Ectodermal cell (in vitro differentiated cells): Measurements from ENCODE around the gene SVIL.

Experiments
- H3K27ac ChIP-seq: 2 replicates; pipeline ENCODE4 v1.7.0; 2013; ENCODE audit warnings: mild to moderate bottlenecking, low read depth, low read length; ENCODE audit not compliant: insufficient read depth, poor library complexity, severe bottlenecking
- H3K27me3 ChIP-seq: 2 replicates; pipeline ENCODE4 v1.7.0; 2013; ENCODE audit warnings: mild to moderate bottlenecking, low read length; ENCODE audit not compliant: insufficient read depth, control insufficient read depth, poor library complexity, severe bottlenecking
- H3K36me3 ChIP-seq: one replicate; pipeline ENCODE4 v1.7.0; 2013; ENCODE audit warnings: low read length; ENCODE audit not compliant: control insufficient read depth, insufficient read depth
- H3K4me1 ChIP-seq: one replicate; pipeline ENCODE4 v1.7.0; 2013; ENCODE audit warnings: low read length; ENCODE audit not compliant: control insufficient read depth, insufficient read depth
- H3K4me3 ChIP-seq: 2 replicates; pipeline ENCODE4 v1.7.0; 2013; ENCODE audit warnings: low read depth, low read length, control low read depth; ENCODE audit not compliant: insufficient read depth
- H3K9me3 ChIP-seq: 2 replicates; pipeline ENCODE4 v1.7.0; 2013; ENCODE audit warnings: mild to moderate bottlenecking, low read length, moderate library complexity; ENCODE audit not compliant: control insufficient read depth
- WGBS, 2 experiments: methylation state at CpG; one replicate each; pipeline ENCODE4 v1.1.7; 2013; ENCODE audit warnings: missing lambda C conversion rate in 2 of 2; 5-methylcytosine and 5-hydroxymethylcytosine counted together

The SVIL gene

DNA sequence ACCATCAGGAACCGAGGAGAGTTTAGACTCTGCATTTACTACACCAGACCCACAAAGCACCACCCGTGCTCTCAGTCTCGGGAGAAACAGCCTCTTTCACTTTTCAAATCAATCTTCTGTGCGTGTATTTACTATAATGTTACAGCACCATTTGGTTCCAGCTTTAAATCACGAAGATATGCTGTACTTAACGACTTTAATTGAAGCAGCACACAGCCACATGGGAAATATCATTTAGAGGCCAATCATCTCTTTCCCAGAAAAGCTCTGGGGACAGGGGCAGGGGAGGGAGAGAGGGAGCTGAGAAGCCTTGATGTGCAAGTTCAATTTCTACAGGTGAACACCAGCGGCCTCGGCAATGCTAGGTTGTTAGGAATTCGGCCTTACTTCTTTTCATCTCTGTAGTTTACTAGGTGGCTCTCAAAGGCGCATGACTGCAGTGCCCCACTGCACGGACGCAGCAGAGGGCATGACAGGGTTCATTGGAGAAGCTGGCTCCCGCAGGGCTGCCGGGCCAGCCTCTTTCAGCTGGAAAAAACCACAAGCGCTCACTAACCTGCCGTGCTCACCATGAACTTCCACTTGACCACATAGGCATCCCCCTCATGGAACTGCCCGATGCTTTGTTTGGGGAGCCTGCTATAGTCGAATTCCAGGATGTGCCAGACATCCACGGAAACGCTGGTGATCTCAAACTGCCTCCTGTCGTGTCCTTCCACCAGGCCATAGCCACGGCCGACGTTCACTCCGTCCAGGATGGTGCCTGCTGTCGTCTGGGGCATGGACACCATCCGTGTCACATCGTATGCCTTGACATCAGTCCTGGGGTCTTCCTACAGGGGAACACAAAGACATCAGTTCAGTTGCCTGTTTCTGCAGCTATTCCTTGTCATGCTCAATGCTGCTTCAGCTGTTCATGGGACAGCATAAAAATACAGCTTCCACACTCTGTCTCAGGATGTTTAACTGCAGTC is 154.5 kb downstream of the SVIL start:
- H3K36me3 ChIP-seq, result peaks cover 9% of the 10 kb centered on the region
- H3K27ac ChIP-seq, result no peak overlapping the region
- WGBS, 2 experiments, result 90 to 91% methylated on average over 28 of the region's 28 CpGs
- H3K4me1 ChIP-seq, result peaks cover 4% of the 10 kb centered on the region
- no peak overlapping the region for H3K4me3 ChIP-seq
- H3K27me3 ChIP-seq, result no peaks in the 10 kb centered on the region
- H3K9me3 ChIP-seq, result no peaks in the 10 kb centered on the region

DNA sequence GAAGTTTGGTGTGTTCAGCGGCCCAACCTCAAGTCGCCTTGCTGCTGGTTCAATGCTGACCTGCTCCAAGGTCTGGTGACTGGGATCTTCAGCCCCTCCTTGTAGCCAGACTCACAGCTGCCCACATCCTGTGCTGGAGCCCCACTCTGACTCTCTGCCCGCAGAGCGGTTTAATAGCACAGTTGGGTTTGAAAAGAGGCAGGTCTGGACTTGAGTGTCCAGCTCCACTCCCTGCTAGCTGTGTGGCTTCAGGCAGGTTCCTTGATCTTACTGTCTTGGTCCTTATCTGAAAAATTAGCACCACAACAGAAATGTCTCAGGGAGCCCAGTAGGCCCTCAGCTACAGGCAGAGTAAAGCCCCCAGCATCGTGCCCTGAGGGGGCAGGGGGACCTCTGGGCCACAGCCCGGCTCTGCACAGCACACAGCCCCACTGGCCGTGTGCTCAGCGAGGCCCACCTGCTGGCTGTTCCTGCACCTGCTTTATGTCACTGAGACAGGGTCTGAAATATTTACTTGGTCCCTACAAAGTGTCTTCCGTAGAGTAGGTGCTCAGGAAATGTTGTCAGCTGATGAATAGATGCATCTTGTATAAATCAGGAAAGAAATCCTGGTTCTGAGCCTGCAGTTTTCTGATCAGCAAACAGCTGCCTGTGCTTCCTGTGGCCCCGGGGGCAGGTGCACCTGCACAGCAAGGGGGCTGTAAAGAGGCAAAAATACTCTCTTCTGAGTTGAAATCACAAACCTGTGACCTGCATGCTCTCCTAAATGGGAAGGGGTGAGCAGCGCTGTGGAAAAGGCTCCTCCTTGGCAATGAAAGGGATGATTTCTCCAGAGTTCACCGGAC is 155.5 kb downstream of the SVIL start:
- Histone ChIP-seq H3K36me3 (peaks cover 9% of the 10 kb centered on the region), H3K4me1 (peaks cover 4% of the 10 kb centered on the region), H3K4me3 (no peak overlapping the region), H3K9me3 (no peaks in the 10 kb centered on the region), H3K27me3 (no peaks in the 10 kb centered on the region), H3K27ac (no peak overlapping the region)
- WGBS, 2 experiments, result 89 to 91% methylated on average over 12 of the region's 12 CpGs

DNA sequence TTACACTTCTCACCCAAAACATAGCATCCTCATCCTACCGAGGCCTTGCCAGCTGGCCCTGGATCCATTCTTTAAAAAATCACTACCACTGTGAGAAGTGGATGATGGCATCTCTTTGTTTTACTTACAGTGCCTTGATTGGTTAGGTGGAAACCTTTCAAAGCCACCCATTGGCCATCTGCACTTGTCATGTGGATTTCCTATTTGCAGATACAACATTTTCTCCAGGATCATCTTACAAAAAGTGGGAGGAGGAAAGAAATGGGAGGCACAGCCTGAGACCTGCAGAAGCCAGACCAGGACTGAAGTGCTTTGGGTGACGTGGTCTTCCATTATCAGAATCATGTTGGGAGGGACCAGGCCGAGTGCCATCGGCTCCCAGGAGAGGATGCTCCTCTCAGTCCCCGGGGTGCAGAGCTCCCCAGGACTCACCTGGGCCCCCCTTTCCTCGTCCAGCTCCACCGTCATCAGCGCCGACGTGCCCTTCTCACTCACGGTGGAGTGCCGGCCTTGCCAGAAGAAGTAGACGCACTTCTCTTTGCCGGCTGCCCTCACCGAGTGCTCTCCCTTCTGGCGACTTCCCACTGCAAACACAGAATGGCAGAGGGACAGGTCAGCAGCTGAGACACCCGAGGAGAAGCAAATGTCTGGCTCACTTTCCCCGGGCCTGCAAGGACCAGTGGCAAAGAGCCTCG is 161.2 kb downstream of the SVIL start:
- Histone ChIP-seq H3K27ac (no peak overlapping the region), H3K4me3 (no peak overlapping the region), H3K4me1 (no peaks in the 10 kb centered on the region), H3K9me3 (no peaks in the 10 kb centered on the region), H3K36me3 (peaks cover 13% of the 10 kb centered on the region), H3K27me3 (no peaks in the 10 kb centered on the region)
- 88 to 89% methylated on average over 19 of the region's 19 CpGs for WGBS, 2 experiments

DNA sequence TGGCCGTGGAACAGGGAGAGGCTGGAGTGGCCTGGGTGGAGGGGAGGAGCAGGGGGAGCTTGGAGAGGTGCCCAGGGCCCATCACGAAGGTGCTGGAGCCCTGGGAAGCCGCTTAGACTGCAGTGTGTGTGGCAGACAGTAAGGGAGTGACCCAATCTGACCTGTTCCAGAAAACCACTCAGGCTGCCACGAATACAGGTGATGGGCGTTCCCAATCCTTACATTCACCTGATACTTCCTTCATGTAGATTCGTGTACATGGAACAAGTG is 161.7 kb downstream of the SVIL start:
- 91 to 92% methylated on average over 6 of the region's 6 CpGs for WGBS, 2 experiments

DNA sequence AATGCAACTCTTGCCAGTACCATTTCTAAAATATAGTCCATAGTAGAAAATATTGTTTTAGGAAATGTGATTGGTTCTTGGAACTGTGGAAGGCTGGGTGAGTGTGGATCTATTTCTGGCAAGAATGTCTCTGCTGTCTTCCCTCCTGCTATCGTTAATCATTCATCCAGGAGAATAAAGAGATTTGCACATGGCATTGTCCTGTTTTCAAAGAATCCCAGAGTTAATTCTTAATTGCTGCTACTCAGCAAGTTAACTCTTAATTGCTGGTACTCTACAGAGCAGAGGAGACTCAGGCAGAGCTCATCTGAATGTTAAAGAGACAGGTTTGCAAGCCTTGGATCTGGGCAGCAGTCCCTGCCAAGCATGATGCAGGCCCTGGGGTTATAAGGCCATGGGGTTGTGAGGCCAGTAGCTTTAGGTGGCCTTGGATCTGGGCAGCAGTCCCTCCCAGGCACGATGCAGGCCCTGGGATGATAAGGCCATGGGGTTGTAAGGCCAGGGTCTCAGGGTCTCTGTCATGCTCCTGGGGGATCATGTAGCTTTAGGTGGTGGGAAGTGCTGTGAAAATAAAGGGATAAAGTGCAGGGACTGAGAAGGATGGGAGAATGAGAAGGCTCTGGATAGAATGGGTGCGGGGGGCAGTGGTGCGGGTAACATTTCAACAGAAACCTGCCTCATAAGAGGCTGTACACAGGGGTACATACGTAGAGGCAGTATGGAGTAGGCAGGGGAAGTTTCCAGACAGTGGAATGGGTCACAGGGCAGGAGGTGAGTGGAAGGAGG is 162.3 kb downstream of the SVIL start:
- H3K4me1 ChIP-seq, result no peaks in the 10 kb centered on the region
- H3K27ac ChIP-seq, result no peak overlapping the region
- no peaks in the 10 kb centered on the region for H3K9me3 ChIP-seq
- WGBS, 2 experiments, result 91 to 95% methylated on average over 5 of the region's 5 CpGs
- H3K27me3 ChIP-seq, result no peaks in the 10 kb centered on the region
- H3K4me3 ChIP-seq, result no peak overlapping the region
- peaks cover 13% of the 10 kb centered on the region for H3K36me3 ChIP-seq

More for the DNA sequence above, 161.7 kb downstream of the SVIL start:
- H3K27ac ChIP-seq, result no peak overlapping the region
- no peak overlapping the region for H3K4me3 ChIP-seq
- H3K9me3 ChIP-seq, result no peaks in the 10 kb centered on the region
- no peaks in the 10 kb centered on the region for H3K4me1 ChIP-seq
- peaks cover 13% of the 10 kb centered on the region for H3K36me3 ChIP-seq
- H3K27me3 ChIP-seq, result no peaks in the 10 kb centered on the region

DNA sequence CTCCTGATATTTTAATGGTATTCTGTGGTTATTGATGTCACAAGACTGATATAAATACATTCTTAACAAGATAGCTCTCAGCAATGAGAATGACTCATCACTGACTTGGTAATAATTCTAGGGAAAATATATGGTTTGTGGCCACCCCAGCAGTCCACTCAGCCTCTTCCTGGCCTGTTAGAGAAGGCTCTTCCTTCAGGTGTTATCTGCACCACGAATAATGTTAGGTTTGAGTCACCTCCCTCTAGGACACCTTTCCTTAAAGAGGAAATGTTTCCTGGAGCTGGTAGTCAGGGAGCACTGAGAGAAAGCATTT is 163.3 kb downstream of the SVIL start:
- Histone ChIP-seq H3K4me3 (no peak overlapping the region), H3K27me3 (no peaks in the 10 kb centered on the region), H3K9me3 (no peaks in the 10 kb centered on the region), H3K27ac (no peak overlapping the region), H3K36me3 (peaks cover 13% of the 10 kb centered on the region), H3K4me1 (no peaks in the 10 kb centered on the region)
- 67 to 70% methylated on average over 1 of the region's 1 CpG for WGBS, 2 experiments

DNA sequence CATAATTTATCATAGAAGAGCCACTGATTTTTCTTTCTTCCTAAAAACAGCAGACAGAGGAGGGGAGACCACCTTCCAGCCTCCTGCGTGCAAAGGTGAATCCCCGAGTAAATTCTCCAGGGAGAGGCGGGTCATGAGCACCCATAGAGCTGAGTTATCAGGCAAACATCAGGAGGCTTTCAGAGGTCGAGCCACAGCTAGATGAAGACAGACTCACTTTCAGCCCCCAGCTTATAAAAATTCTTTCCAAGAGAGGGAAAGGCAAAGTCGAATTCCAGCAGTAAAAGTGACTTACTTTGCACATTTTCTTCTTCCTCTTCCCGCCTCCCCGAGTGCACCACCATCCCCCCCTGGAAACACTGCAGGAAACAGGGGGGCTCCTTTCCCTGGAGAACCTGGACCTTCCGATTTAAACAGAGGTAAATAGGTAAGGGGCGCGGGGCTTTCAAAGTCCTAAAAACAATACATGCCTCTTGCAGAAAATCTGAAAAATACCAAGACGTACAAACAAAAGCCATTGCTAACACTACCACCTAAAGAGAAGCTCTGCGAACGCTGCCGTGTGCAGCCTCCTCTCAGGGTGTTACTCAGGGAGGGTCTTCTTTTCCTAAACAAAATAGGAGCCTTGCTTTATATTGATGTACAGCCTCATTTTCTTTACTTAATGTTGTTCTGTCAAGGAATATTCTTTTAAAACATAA is 163.8 kb downstream of the SVIL start:
- no peaks in the 10 kb centered on the region for H3K4me1 ChIP-seq
- peaks cover 13% of the 10 kb centered on the region for H3K36me3 ChIP-seq
- WGBS, 2 experiments, result 78 to 79% methylated on average over 14 of the region's 14 CpGs
- H3K9me3 ChIP-seq, result no peaks in the 10 kb centered on the region
- no peak overlapping the region for H3K4me3 ChIP-seq
- no peak overlapping the region for H3K27ac ChIP-seq
- H3K27me3 ChIP-seq, result no peaks in the 10 kb centered on the region

DNA sequence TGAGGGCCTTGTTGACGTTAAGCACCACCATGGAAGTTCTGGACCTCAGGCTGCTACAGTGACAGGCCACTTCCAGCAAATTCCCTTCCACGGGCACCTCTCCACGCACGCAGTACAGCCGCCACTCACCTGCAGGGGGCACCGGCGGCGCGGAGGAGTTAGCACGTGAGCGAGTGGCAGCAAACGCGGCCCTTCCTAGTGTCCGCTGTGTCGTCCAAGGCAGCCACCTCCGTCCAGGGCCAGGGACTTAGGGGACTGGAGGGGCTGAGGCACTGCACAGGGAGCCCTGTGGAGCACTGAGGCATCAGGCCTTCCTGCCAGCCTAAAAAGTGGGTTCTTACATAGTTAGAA is 164.4 kb downstream of the SVIL start:
- Histone ChIP-seq H3K4me3 (no peak overlapping the region), H3K27me3 (no peaks in the 10 kb centered on the region), H3K36me3 (peaks cover 15% of the 10 kb centered on the region), H3K9me3 (no peaks in the 10 kb centered on the region), H3K4me1 (no peaks in the 10 kb centered on the region), H3K27ac (no peak overlapping the region)
- WGBS, 2 experiments, result 70% methylated on average over 16 of the region's 16 CpGs

DNA sequence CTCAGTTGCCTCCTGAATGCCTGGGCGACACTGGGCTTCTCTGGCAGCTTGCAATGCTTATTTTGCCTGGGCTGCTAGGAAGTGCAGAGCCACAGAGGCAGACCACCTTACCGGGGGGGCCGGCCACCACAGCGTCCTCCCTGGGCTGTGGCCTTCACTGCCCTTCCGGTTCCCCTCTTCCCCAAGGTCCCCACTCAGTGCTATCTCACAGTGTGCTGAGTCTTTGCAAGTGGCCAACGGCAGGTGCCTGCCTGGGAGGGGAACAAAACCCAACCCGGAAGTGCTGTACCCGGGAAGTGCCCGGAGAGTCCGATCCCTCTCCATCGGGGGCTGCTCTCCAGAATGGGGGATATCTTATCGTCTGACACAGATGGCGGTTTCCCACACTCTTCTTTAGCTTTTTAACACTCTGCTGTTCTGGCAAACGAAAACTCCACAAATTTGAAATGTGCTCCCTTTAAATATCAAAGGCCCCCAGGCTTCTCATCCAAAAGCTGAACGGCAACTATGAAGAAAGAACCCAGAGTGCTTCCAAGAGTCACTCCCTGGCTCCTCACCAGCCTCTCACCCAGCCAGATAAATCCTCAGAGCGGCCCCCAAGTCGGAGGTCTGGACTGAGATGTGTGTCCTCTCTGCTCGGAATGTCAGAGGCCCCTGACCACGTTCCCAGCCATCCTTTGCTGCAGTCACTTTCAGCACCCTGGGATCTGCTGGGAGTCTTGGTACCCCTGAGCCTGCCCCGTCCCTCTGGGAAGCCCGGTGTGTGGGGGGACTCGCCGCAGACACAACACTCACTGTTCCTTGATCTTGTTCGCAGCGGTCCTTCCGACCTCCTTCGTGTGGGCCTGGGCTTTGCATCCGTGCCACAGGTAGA is 165.1 kb downstream of the SVIL start:
- no peak overlapping the region for H3K27ac ChIP-seq
- no peaks in the 10 kb centered on the region for H3K4me1 ChIP-seq
- peaks cover 18% of the 10 kb centered on the region for H3K36me3 ChIP-seq
- 93% methylated on average over 28 of the region's 28 CpGs for WGBS, 2 experiments
- H3K9me3 ChIP-seq, result no peaks in the 10 kb centered on the region
- no peak overlapping the region for H3K4me3 ChIP-seq
- H3K27me3 ChIP-seq, result no peaks in the 10 kb centered on the region
